Progenitor cell of endocrine pancreas (in vitro differentiated cells): ENCODE results near the gene ARHGAP36. TPM values are rescaled to one million over a fixed set of nuclear protein-coding genes. Genes with fewer than 3 reads are reported as not detected.

Experiments
- DNase-seq: peaks from one replicate; pipeline ENCODE4 v3.0.0; 2021; ENCODE audit warnings: low spot score; ENCODE audit not compliant: unreplicated experiment
- H3K27ac Mint-ChIP-seq: 2 replicates; pipeline ENCODE4 v1.8.0; 2021; ENCODE audit warnings: mild to moderate bottlenecking, moderate library complexity, mixed read lengths
- H3K27me3 Mint-ChIP-seq: 2 replicates; pipeline ENCODE4 v1.8.0; 2021; ENCODE audit warnings: mixed read lengths
- H3K36me3 Mint-ChIP-seq: 2 replicates; pipeline ENCODE4 v1.8.0; 2022; ENCODE audit warnings: mixed read lengths; ENCODE audit not compliant: insufficient read depth
- H3K4me1 Mint-ChIP-seq: 2 replicates; pipeline ENCODE4 v1.8.0; 2021; ENCODE audit warnings: low read depth, mixed read lengths
- H3K4me3 Mint-ChIP-seq: 2 replicates; pipeline ENCODE4 v1.8.0; 2021; ENCODE audit warnings: low read depth, mild to moderate bottlenecking, moderate library complexity, mixed read lengths
- H3K9me3 Mint-ChIP-seq: 2 replicates; pipeline ENCODE4 v1.8.0; 2021; ENCODE audit warnings: low read depth, mixed read lengths
- CTCF ChIP-seq: fragments of 200-600 bp; sonication (generic); IDR thresholded peaks from one replicate; pipeline ENCODE4 v1.5.0; 2021; ENCODE audit warnings: antibody characterized with exemption, mild to moderate bottlenecking; ENCODE audit not compliant: unreplicated experiment
- total RNA-seq: library from RNA; stranded (reverse); gene quantifications from 2 replicates; pipeline ENCODE4 v1.2.1, GENCODE V29; 2021

The ARHGAP36 gene
- total RNA-seq, 1 donor from 2014 or later, result 0.36 TPM

DNA sequence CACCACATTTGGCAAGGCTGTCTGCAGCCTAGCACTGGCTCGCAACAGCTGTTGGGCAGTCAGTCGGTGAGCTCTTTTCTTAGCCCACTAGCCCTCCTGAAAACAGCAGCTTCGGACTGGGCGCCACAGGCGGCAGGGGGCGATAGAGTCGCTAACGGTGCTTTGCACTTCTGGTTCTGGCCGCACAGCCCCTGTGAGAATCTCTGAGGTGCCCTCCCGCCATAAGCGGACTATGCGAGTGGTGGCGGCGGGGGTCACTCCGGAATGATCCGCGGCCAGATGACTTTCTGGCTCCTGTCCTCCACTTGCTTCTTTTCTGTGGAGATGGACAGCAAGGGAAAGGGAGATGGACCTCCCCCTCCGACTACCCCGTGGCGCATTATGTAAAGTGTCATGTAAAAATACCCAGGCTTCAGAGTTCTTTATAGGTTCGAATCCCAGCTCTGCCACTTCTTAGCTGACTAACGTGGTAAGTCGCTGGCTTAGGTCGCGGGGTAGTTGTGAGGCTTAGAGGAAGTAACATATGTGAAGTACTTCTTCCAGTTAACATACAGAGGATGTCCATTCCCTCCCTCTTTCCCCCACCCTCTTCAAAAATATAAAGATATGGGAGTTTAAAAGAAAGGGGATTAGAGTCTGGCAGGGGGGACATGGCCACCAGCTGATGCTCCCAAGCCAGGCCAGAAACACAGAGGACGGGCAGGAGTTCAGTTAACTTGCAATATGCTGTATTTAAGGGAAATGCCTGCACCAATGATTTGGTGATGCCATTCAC is 11.0 kb downstream of the ARHGAP36 start:
- no peaks in the 10 kb centered on the region for H3K4me1 Mint-ChIP-seq
- H3K4me3 Mint-ChIP-seq, result no peak overlapping the region
- DNase-seq, result peak; percentile 69
- TF ChIP-seq CTCF, result peak; percentile 83
- no peaks in the 10 kb centered on the region for H3K9me3 Mint-ChIP-seq
- H3K36me3 Mint-ChIP-seq, result no peaks in the 10 kb centered on the region
- no peak overlapping the region for H3K27ac Mint-ChIP-seq
- peaks cover 65% of the 10 kb centered on the region for H3K27me3 Mint-ChIP-seq

DNA sequence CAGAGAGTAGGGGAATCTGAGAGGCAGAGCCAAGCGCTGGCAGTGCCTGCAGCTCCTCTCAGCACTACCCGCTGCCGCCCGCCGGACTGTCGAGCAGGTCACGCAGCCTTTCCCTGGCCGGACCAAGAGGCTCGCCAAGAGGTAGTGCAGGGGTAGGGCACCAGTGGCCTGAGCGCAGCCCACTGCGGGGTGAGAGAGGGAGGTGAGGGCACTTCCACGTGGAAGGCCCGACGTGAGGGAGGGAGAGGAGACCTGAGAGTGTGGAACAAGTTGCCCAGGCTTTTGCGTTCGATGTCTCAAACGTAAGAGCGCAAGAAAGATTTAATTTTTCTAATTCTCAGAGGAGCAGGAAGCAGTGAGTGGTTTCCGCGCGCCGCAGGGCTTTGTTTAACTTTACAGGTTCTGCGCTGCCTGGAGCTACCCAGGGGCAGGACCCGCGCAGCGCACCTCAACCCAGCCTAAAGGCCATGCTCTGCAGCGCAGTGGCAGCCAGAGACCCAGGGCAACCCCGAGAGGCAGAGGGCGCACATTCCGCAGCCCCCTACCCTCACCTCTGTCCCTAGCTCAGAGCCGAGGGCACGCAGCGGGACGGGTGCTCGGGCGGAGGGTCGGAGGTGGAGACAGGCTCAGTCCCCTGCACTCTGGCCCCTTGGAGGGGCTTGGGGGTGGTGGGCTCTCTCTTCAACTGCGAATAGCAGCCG is 14.9 kb downstream of the ARHGAP36 start:
- H3K4me1 Mint-ChIP-seq, result no peaks in the 10 kb centered on the region
- no peak for TF ChIP-seq CTCF
- no peaks in the 10 kb centered on the region for H3K36me3 Mint-ChIP-seq
- H3K4me3 Mint-ChIP-seq, result peak overlapping the region; percentile 42
- H3K27ac Mint-ChIP-seq, result no peak overlapping the region
- DNase-seq, result no peak
- peaks cover 83% of the 10 kb centered on the region for H3K27me3 Mint-ChIP-seq
- no peaks in the 10 kb centered on the region for H3K9me3 Mint-ChIP-seq

- Mint-ChIP-seq H3K27me3 (peaks cover 89% of the 10 kb centered on the region), H3K4me3 (no peak overlapping the region), H3K4me1 (no peaks in the 10 kb centered on the region), H3K27ac (no peak overlapping the region), H3K36me3 (no peaks in the 10 kb centered on the region), H3K9me3 (no peaks in the 10 kb centered on the region)
- DNase-seq, result no peak
- no peak for TF ChIP-seq CTCF
Observed at GRCh38 chrX:131073607-131074006, 15.5 kb downstream of the ARHGAP36 start.

DNA sequence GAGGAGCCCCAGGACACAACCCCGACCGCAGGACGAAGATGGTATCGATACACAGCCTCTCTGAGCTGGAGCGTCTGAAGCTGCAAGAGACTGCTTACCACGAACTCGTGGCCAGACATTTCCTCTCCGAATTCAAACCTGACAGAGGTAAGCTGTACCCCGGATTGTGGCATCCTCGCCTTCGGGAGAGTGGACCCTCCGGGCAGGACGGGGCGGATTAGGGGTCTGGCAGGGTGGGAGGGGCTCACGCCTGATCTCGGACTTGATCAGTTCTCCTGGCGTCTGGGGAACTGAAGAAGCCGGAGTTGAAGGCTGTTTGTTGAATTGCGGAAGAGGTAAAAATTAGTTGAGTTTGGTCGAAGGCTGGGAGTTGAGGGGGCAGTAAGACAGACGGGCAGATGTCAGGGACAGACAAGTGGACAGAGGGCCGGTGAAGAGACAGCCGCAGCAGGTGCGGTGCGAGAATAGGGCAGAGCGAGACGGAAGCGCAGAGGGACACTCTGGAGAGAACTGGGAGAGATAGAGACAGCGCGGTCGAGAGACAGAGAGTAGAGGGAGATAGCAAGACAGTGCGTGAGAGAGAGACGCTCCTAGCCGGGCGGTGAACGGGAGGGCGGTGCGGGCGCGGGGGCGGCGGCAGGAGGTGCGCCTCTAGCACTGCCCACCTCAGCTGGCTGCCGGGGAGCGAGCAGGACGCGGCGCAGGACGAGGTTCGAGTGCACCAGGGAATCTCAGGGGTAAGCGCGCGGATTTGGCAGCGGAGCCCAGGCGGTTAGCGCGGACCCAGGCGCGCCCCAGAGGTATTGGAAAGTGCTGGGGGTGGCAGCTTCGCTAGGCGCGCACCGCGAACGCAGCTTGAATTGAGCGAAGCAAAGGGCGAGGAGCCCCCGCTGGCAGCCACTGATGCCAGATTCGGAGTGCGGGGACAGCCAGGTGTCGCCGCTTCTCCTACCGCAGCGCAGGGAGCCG is 23.9 kb downstream of the ARHGAP36 start:
- H3K27ac Mint-ChIP-seq, result no peak overlapping the region
- H3K36me3 Mint-ChIP-seq, result no peaks in the 10 kb centered on the region
- H3K9me3 Mint-ChIP-seq, result no peaks in the 10 kb centered on the region
- H3K4me3 Mint-ChIP-seq, result peak overlapping the region; percentile 37
- peaks cover 9% of the 10 kb centered on the region for H3K4me1 Mint-ChIP-seq
- DNase-seq, result no peak
- no peak for TF ChIP-seq CTCF
- peaks cover 99% of the 10 kb centered on the region for H3K27me3 Mint-ChIP-seq
